Measurements from ENCODE around the gene PAX2.

- TF ChIP-seq REST (IDR thresholded peaks at IDR 0.05) = no peak
- TF ChIP-seq FOXS1 (CRISPR knock-in tag; IDR thresholded peaks at IDR 0.05) = no peak
- TF ChIP-seq POLR2A (IDR thresholded peaks at IDR 0.05; ENCODE audit: low read length) = no peak
- TF ChIP-seq SREBF2 (IDR thresholded peaks at IDR 0.05) = no peak
- no peak for TF ChIP-seq MAX (IDR thresholded peaks at IDR 0.05)
- no peak for TF ChIP-seq EP300 (IDR thresholded peaks at IDR 0.05)
- no peak for TF ChIP-seq ELK1 (IDR thresholded peaks at IDR 0.05; ENCODE audit: low read depth, low read length)
- TF ChIP-seq CTCF (IDR thresholded peaks at IDR 0.05) = peak; percentile 75
Measured at GRCh38 chr10:100872034-100872791, 126.8 kb downstream of the PAX2 start.

Data from A549 (cell line).